Keratinocyte (primary cell): ENCODE results near the gene INPP5B. TPM values are rescaled to one million over a fixed set of nuclear protein-coding genes. Genes with fewer than 3 reads are reported as not detected.

Source experiments
- DNase-seq: peaks from one replicate; pipeline ENCODE4 v3.0.0-alpha.2; 2011; ENCODE audit warnings: low read depth, missing footprints, low spot score
- FAIRE-seq: peaks from 2 replicates; lab custom pipeline; 2011; peaks lifted over from hg19 to GRCh38; lab: Jason Lieb, UNC
- H2AFZ ChIP-seq: 2 replicates; pipeline ENCODE4 v1.6.0; 2012; ENCODE audit warnings: low read length, control low read depth, inconsistent platforms; ENCODE audit not compliant: control insufficient read depth
- H3K27ac ChIP-seq: 2 replicates; pipeline ENCODE4 v1.5.1; 2011; ENCODE audit warnings: low read length; ENCODE audit not compliant: control insufficient read depth, insufficient read depth
- H3K27me3 ChIP-seq: 3 replicates; pipeline ENCODE4 v1.6.0; 2011; ENCODE audit warnings: low read length; ENCODE audit not compliant: control insufficient read depth, insufficient read depth; ENCODE audit errors: extremely low read depth
- H3K36me3 ChIP-seq, 2 experiments: 2 replicates in 1 of 2; 3 replicates in 1 of 2; pipeline ENCODE4 v1.5.1; 2011; ENCODE audit warnings: low read length in 2 of 2, mild to moderate bottlenecking in 1 of 2; ENCODE audit not compliant: control insufficient read depth in 2 of 2, insufficient read depth in 2 of 2; ENCODE audit errors: extremely low read depth in 1 of 2
- H3K4me1 ChIP-seq: 3 replicates; pipeline ENCODE4 v1.5.1; 2011; ENCODE audit warnings: low read length; ENCODE audit not compliant: control insufficient read depth, insufficient read depth; ENCODE audit errors: extremely low read depth
- H3K4me2 ChIP-seq: 3 replicates; pipeline ENCODE4 v1.6.0; 2011; ENCODE audit warnings: low read depth, low read length; ENCODE audit not compliant: control insufficient read depth, insufficient read depth; ENCODE audit errors: extremely low read depth
- H3K4me3 ChIP-seq, 3 experiments: fragments of 200-600 bp in 1 of 3; sonication (generic) in 1 of 3; 2 replicates in 2 of 3; 3 replicates in 1 of 3; pipeline ENCODE4 v1.5.1; 2011 to 2016; ENCODE audit warnings: low read length in 3 of 3, mild to moderate bottlenecking in 3 of 3, control low read depth in 2 of 3, inconsistent platforms in 1 of 3, low read depth in 1 of 3, mixed read lengths in 1 of 3, mixed run types in 1 of 3, moderate library complexity in 1 of 3; ENCODE audit not compliant: control insufficient read depth in 2 of 3, insufficient read depth in 2 of 3; ENCODE audit errors: extremely low read depth in 1 of 3
- H3K79me2 ChIP-seq: 2 replicates; pipeline ENCODE4 v1.6.0; 2012; ENCODE audit warnings: low read length; ENCODE audit not compliant: control insufficient read depth, insufficient read depth
- H3K9ac ChIP-seq: 3 replicates; pipeline ENCODE4 v1.6.0; 2011; ENCODE audit warnings: low read length; ENCODE audit not compliant: control insufficient read depth, insufficient read depth; ENCODE audit errors: extremely low read depth
- H3K9me1 ChIP-seq: 3 replicates; pipeline ENCODE4 v1.6.0; 2011; ENCODE audit warnings: low read length; ENCODE audit not compliant: control insufficient read depth, insufficient read depth; ENCODE audit errors: extremely low read depth
- H3K9me3 ChIP-seq: 2 replicates; pipeline ENCODE4 v1.5.1; 2012; ENCODE audit warnings: low read depth, low read length; ENCODE audit not compliant: control insufficient read depth
- H4K20me1 ChIP-seq: 3 replicates; pipeline ENCODE4 v1.6.0; 2011; ENCODE audit warnings: low read length; ENCODE audit not compliant: control insufficient read depth, insufficient read depth; ENCODE audit errors: extremely low read depth
- EZH2 ChIP-seq: IDR thresholded peaks from one replicate; pipeline ENCODE4 v1.6.1; 2012; ENCODE audit warnings: inconsistent platforms, mild to moderate bottlenecking, low read length, moderate library complexity
- dilution Hi-C: fragments of 300-500 bp; cut with MboI; formaldehyde crosslinking; loops from one replicate; pipeline ENCODE4 v1.7.0; 2020; ENCODE audit warnings: low sequenced_read_pairs; ENCODE audit not compliant: extremely low pct_ligation_motif_present
- polyA plus RNA-seq, 5 experiments: library from polyadenylated mRNA; depleted of rRNA in 3 of 5; stranded (reverse) in 3 of 5; stranded (forward) in 1 of 5; unstranded in 1 of 5; fragments of >200 nt; gene quantifications; 1 replicate in 1 of 5; 2 replicates in 3 of 5; 3 replicates in 1 of 5; pipeline versions ENCODE4 v1.2.1 to v1.2.3, GENCODE V29; 2011 to 2012; ENCODE audit warnings: missing spikeins in 2 of 5, low read depth in 1 of 5, low replicate concordance in 1 of 5
- TF ChIP-seq, protein P1 (sequence below), 3 experiments: IDR thresholded peaks in 1 of 3; conservative IDR thresholded peaks in 1 of 3; optimal IDR thresholded peaks in 1 of 3; 2 replicates in 2 of 3; 3 replicates in 1 of 3; pipeline versions ENCODE3 to v1.5.1; 2011; ENCODE audit warnings: low read length in 3 of 3, mild to moderate bottlenecking in 3 of 3, moderate library complexity in 2 of 3, control low read depth in 1 of 3, inconsistent platforms in 1 of 3; ENCODE audit not compliant: insufficient read depth in 2 of 3; ENCODE audit errors: extremely low read depth in 1 of 3

Gene INPP5B
- polyA plus RNA-seq, 1 donor (not counting 4 experiments of a cell fraction or from before 2014, with no cell fraction given): 6.4 TPM

DNA sequence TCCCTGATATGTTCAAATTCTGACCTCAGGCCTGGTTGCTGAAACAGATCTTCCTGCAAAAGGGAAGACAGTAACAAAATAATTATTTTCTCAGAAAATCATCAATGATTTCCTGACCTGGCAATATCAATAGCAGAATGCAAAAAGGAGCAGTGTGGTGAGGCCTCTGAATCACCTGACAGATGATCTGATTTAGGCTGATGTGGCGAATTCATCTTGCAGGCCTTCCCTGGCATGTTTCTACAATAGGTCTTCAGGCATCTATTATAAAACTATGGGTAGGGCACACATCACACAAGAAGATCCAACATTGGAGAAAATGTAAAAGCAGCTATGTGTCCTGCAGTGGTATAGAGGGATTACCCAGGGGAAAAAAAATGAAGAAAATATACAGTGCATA lies 80.4 kb downstream of the INPP5B start:
- no peaks in the 10 kb centered on the region for H3K9me3 ChIP-seq
- H4K20me1 ChIP-seq: no peaks in the 10 kb centered on the region
- H3K4me2 ChIP-seq: no peak overlapping the region
- H3K4me3 ChIP-seq: no peak overlapping the region
- FAIRE-seq (no peak), DNase-seq (no peak)
- no peaks in the 10 kb centered on the region for H3K9me1 ChIP-seq
- no peaks in the 10 kb centered on the region for H3K27me3 ChIP-seq
- no peak for TF ChIP-seq EZH2
- TF ChIP-seq, protein P1, sequence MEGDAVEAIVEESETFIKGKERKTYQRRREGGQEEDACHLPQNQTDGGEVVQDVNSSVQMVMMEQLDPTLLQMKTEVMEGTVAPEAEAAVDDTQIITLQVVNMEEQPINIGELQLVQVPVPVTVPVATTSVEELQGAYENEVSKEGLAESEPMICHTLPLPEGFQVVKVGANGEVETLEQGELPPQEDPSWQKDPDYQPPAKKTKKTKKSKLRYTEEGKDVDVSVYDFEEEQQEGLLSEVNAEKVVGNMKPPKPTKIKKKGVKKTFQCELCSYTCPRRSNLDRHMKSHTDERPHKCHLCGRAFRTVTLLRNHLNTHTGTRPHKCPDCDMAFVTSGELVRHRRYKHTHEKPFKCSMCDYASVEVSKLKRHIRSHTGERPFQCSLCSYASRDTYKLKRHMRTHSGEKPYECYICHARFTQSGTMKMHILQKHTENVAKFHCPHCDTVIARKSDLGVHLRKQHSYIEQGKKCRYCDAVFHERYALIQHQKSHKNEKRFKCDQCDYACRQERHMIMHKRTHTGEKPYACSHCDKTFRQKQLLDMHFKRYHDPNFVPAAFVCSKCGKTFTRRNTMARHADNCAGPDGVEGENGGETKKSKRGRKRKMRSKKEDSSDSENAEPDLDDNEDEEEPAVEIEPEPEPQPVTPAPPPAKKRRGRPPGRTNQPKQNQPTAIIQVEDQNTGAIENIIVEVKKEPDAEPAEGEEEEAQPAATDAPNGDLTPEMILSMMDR (optimal IDR thresholded peaks at IDR 0.05 in 1 of 3, IDR thresholded peaks at IDR 0.05 in 1 of 3, conservative IDR thresholded peaks at IDR 0.05 in 1 of 3; ENCODE audit: extremely low read depth in 1 of 3, insufficient read depth in 2 of 3, low read length in 3 of 3): no peak
- no peaks in the 10 kb centered on the region for H3K36me3 ChIP-seq
- H3K79me2 ChIP-seq: no peaks in the 10 kb centered on the region
- H3K4me1 ChIP-seq: peaks cover 25% of the 10 kb centered on the region
- no peak overlapping the region for H2AFZ ChIP-seq
- H3K27ac ChIP-seq: peak overlapping the region; percentile 91
- dilution Hi-C loops: no loop called here
- peak overlapping the region; percentile 65 for H3K9ac ChIP-seq

DNA sequence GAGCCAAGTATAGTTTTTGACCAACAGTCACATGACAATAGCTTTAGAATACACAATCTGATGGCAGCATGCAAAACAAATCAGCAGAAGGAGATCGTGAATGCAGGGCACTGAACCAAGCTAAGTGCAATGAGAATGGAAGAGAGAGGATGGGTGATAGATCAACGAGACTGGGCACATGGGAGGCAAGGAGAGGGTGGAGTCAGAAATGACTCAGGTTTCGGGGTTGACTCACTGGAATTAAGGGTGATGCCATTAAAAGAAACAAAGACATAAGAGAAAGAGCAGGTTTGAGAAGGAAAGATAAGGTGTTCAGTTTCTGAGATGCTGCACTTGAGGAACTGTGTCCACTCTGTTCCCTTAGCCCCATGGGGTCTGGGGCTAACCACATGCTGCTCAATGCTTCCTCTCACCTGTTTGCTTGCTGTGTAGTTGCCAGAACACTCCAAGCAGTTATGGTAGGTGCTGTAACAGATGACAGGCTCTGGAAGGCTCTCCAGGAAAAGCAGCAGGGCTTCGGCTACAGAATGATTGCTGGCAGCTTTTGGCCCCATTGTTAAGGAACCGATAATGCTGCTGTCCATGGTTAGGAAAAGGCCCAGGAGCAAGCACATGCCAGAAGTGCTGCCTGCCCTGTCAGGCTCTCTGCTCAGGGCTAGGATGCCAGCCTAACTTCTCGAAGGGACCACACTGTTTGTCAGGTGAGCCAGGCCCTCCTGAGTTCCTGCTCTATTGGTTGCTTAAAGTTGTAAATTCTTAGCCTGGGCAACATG lies 81.3 kb downstream of the INPP5B start:
- H3K79me2 ChIP-seq: no peaks in the 10 kb centered on the region
- H2AFZ ChIP-seq: no peak overlapping the region
- H3K9me3 ChIP-seq: no peaks in the 10 kb centered on the region
- no peak overlapping the region for H3K4me3 ChIP-seq
- H3K27ac ChIP-seq: peak overlapping the region; percentile 91
- peak overlapping the region; percentile 40 for H3K4me2 ChIP-seq
- peaks cover 33% of the 10 kb centered on the region for H3K4me1 ChIP-seq
- no peaks in the 10 kb centered on the region for H3K9me1 ChIP-seq
- no peak for TF ChIP-seq EZH2
- TF ChIP-seq, protein P1 (optimal IDR thresholded peaks at IDR 0.05 in 1 of 3, IDR thresholded peaks at IDR 0.05 in 1 of 3, conservative IDR thresholded peaks at IDR 0.05 in 1 of 3; ENCODE audit: extremely low read depth in 1 of 3, insufficient read depth in 2 of 3, low read length in 3 of 3): no peak
- FAIRE-seq (peak; percentile 97), DNase-seq (peak; percentile 49)
- peak overlapping the region; percentile 65 for H3K9ac ChIP-seq
- H3K27me3 ChIP-seq: no peaks in the 10 kb centered on the region
- H4K20me1 ChIP-seq: no peaks in the 10 kb centered on the region
- no peaks in the 10 kb centered on the region for H3K36me3 ChIP-seq
- dilution Hi-C loops: no loop called here
